ENCODE measurements around the gene P2RX6. TPM values are rescaled to one million over a fixed set of nuclear protein-coding genes. Genes with fewer than 3 reads are reported as not detected.

P2RX6 gene
- total and polyA plus RNA-seq, 2 of the 4 experiments (the other 2 are of a cell fraction) = 0.90 to 1.6 TPM

GRCh38 chr22:20988573-20989322, 26.2 kb upstream of the P2RX6 start:
- H2BK20ac ChIP-seq (ENCODE audit: low read depth, low read length) = no peak overlapping the region
- H3K4me2 ChIP-seq (ENCODE audit: low read depth, low read length) = no peak overlapping the region
- peaks cover 6 to 22% of the 10 kb centered on the region in 2 experiments; a peak in 3 of 4 replicates for H3K79me1 ChIP-seq (ENCODE audit: low read depth in 1 of 2, low read length in 2 of 2)
- no peak overlapping the region for H4K91ac ChIP-seq (ENCODE audit: insufficient read depth, low read depth, low read length)
- H2AK9ac ChIP-seq (replicated peaks; ENCODE audit: low read depth, low read length, poor library complexity) = no peak overlapping the region
- no peak overlapping the region for H3K23ac ChIP-seq (ENCODE audit: low read depth, low read length)
- no peak overlapping the region for H3K9ac ChIP-seq (ENCODE audit: low read depth, low read length)
- no CpG with 5 or more reads among the region's 16 CpGs for whole genome bisulfite sequencing, 2 experiments (ENCODE audit: extremely low coverage in 2 of 2, insufficient read length in 1 of 2)
- H2BK15ac ChIP-seq (ENCODE audit: low read depth, low read length) = no peak overlapping the region
- H3K9me3 ChIP-seq (ENCODE audit: control insufficient read depth, insufficient read depth, low read length) = no peaks in the 10 kb centered on the region
- no peak overlapping the region for H4K8ac ChIP-seq (ENCODE audit: low read depth in 2 of 2, low read length in 2 of 2)
- intact Hi-C loops (cut with micrococcal nuclease) = no loop called here
- ATAC-seq (ENCODE audit: low read depth) = no peak
- H3K18ac ChIP-seq (ENCODE audit: low read depth, low read length) = no peak overlapping the region
- CTCF ChIA-PET = no interaction called here
- H3K56ac ChIP-seq (ENCODE audit: extremely low read depth, insufficient read depth, low read length) = no peak overlapping the region
- 0 out of 2 replicates have a peak, but pooled peaks cover under 1% of the 10 kb centered on the region for H3K9me1 ChIP-seq (ENCODE audit: insufficient read depth, low read length)
- no peak overlapping the region for H3K14ac ChIP-seq (replicated peaks; ENCODE audit: low read depth, low read length)
- no peak for TF ChIP-seq CTCF (conservative IDR thresholded peaks at IDR 0.05; ENCODE audit: low read depth, low read length)
- no peak for TF ChIP-seq BHLHE40 (IDR thresholded peaks at IDR 0.05; ENCODE audit: low read depth, low read length)
- no peak for TF ChIP-seq MAZ (IDR thresholded peaks at IDR 0.05; ENCODE audit: borderline replicate concordance, low read depth, low read length)
- TF ChIP-seq CEBPB (IDR thresholded peaks at IDR 0.05; ENCODE audit: low read depth, low read length) = no peak
- TF ChIP-seq CHD1 (IDR thresholded peaks at IDR 0.05; ENCODE audit: low read depth, low read length) = no peak
- TF ChIP-seq USF2 (IDR thresholded peaks at IDR 0.05; ENCODE audit: low read depth, low read length) = no peak
- TF ChIP-seq ELK1 (IDR thresholded peaks at IDR 0.05; ENCODE audit: borderline replicate concordance, low read depth, low read length) = no peak
- DNase-seq = no peak
- no peak overlapping the region for H3K4me3 ChIP-seq (ENCODE audit: insufficient read depth, low read depth, low read length)
- in situ Hi-C loops (cut with MboI; ENCODE audit: low sequenced_read_pairs) = no loop called here
- no TSS peak for BruUV-seq (replicated peaks)
- H4K20me1 ChIP-seq (ENCODE audit: insufficient read depth, low read length) = no peaks in the 10 kb centered on the region
- no peaks in the 10 kb centered on the region for H3K27me3 ChIP-seq (ENCODE audit: control insufficient read depth, insufficient read depth, low read length)
- H4K5ac ChIP-seq (ENCODE audit: low read depth, low read length) = no peak overlapping the region
- H2BK120ac ChIP-seq (ENCODE audit: low read depth, low read length) = no peak overlapping the region
- H3K4ac ChIP-seq (ENCODE audit: low read depth, low read length) = no peak overlapping the region
- no peak overlapping the region for H3K27ac ChIP-seq (ENCODE audit: insufficient read depth, low read length)
- no peak overlapping the region for H2BK5ac ChIP-seq (ENCODE audit: low read depth, low read length, poor library complexity, severe bottlenecking)
- H2AFZ ChIP-seq (replicated peaks; ENCODE audit: low read length, poor library complexity) = no peak overlapping the region
- H3K4me1 ChIP-seq (ENCODE audit: control insufficient read depth, insufficient read depth, low read length) = no peaks in the 10 kb centered on the region
- POLR2A ChIA-PET (ENCODE audit: unreplicated experiment) = no interaction called here
- dilution Hi-C loops (cut with HindIII; ENCODE audit: low sequenced_read_pairs, unreplicated experiment) = no loop called here
- H3K36me3 ChIP-seq (ENCODE audit: control insufficient read depth, insufficient read depth, low read length) = peaks cover 62% of the 10 kb centered on the region
- H2AK5ac ChIP-seq (ENCODE audit: low read depth, low read length) = no peak overlapping the region
